GM10266 (cell line): ENCODE data around the gene BHMT.
"Not testable (repeated sequence)": the region's sequence is repeated elsewhere in the genome, so short reads cannot be mapped to it uniquely, and the experiment has no call there.

Experiments used
- DNase-seq: peaks from one replicate; pipeline ENCODE4 v3.0.0; 2012; ENCODE audit errors: extremely low spot score
- TF ChIP-seq, protein P1 (sequence below): IDR thresholded peaks from 2 replicates; pipeline ENCODE4 v1.5.1; 2012; ENCODE audit warnings: mild to moderate bottlenecking, low read depth; ENCODE audit not compliant: control insufficient read depth, insufficient read depth; ENCODE audit errors: missing control alignments

Gene BHMT

DNA sequence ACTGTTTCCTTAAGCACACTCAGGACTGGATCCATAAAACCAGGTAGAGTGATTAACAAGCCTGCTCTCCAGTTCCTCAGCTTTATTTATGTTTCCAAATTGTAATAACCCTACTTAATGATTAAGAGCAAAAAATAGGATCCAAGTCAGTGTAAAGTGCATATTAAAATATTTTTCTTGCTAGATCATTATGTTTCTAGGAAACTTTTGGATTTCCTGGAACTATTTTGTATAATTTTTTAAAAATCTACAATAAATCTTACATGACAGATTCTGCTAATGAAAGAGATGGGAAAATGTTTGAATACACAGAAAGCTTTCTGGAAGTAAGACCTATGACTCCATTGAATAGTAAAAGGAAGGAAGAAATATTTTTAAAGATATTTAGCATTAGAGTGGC is 35.5 kb downstream of the BHMT start:
- no peak for DNase-seq
- TF ChIP-seq, protein P1, sequence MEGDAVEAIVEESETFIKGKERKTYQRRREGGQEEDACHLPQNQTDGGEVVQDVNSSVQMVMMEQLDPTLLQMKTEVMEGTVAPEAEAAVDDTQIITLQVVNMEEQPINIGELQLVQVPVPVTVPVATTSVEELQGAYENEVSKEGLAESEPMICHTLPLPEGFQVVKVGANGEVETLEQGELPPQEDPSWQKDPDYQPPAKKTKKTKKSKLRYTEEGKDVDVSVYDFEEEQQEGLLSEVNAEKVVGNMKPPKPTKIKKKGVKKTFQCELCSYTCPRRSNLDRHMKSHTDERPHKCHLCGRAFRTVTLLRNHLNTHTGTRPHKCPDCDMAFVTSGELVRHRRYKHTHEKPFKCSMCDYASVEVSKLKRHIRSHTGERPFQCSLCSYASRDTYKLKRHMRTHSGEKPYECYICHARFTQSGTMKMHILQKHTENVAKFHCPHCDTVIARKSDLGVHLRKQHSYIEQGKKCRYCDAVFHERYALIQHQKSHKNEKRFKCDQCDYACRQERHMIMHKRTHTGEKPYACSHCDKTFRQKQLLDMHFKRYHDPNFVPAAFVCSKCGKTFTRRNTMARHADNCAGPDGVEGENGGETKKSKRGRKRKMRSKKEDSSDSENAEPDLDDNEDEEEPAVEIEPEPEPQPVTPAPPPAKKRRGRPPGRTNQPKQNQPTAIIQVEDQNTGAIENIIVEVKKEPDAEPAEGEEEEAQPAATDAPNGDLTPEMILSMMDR, result no peak

GRCh38 chr5:79149433-79149832 is 37.8 kb downstream of the BHMT start:
- TF ChIP-seq, protein P1, result no peak
- no peak for DNase-seq

DNA sequence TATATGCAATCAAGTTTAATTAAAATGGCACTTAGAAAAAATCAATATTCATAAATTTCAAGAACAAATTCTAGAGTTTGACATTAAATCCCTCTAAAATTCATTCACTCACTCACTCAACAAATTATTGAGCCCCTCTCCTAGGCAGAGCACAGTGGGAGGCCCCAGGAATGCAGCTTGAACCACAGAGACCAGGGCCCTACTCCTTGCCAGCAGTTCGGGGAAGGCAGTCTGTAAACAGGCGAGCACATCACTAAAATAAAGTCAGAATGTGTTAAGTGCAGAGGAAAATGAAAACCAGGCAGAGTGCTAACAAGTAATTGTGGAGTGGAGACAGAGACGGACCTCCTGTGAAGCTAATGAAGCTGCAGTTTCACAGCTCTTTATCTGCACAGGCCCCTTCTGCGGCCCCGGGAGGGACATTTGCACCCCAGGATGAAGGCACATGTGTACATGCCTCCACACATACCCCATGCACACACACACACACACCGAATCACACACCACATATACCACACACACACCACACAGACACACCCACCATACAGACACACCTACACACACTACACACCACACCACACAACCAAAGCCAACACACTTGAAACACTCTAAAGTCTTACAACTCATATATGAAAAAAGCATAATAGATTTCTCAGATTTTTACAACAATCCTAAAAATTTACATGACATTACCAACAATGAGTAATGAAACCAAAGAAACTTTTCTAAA is 40.5 kb downstream of the BHMT start:
- TF ChIP-seq, protein P1, result no peak
- no peak for DNase-seq

GRCh38 chr5:79157305-79157704 is 45.7 kb downstream of the BHMT start:
- TF ChIP-seq, protein P1, result no peak
- no peak for DNase-seq

DNA sequence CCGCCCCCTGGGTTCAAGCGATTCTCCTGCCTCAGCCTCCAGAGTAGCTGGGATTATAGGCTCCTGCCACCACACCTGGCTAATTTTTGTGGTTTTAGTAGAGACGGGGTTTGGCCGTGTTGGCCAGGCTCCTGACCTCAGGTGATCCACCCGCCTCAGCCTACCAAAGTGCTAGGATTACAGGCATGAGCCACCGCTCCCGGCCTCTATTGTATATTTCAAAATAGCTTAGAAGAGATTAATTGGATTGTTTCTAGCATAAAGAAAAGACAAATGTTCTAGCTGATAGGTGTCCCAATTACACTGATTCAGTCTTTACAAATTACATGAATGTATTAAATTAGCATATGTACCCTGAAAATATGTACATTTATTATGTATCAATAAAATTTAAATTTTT is 50.0 kb downstream of the BHMT start:
- DNase-seq, result not testable (repeated sequence)

DNA sequence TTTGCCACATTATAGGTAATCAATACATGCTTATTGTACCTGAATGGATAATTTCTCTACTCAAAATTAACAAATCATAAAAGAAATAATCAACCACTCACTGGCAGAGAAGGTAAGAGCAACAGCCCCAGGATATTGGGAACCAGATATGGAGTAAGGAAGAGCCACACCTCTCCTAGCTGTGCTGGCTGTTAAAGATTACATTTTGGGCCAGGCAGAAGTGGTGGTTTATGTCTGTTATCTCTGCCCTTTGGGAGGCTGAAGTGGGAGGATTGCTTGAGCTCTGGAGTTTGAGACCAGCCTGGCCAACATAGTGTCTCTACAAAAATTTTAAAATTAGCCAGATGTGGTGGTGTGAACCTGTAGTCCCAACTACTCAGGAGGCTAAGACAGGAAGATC is 56.4 kb downstream of the BHMT start:
- TF ChIP-seq, protein P1, result no peak
- DNase-seq, result no peak

- TF ChIP-seq, protein P1, result no peak
- DNase-seq, result no peak
Measured at GRCh38 chr5:79170661-79171060, 59.1 kb downstream of the BHMT start.

- no peak for DNase-seq
Measured at GRCh38 chr5:79171635-79172245, 60.1 kb downstream of the BHMT start.

More at GRCh38 chr5:79171635-79172245, 60.1 kb downstream of the BHMT start:
- TF ChIP-seq, protein P1, result no peak
